ENCODE results near the gene PAPLN.

Gene PAPLN

GRCh38 chr14:73245480-73246325, 8.4 kb downstream of the PAPLN start:
- DNase-seq (ENCODE audit: low read depth in 2 of 2), result peak in 1 of 2 donors; percentile 16

- no peak for DNase-seq (ENCODE audit: low read depth in 2 of 2)
Measured at GRCh38 chr14:73246387-73247150, 9.3 kb downstream of the PAPLN start.

- DNase-seq (ENCODE audit: low read depth in 2 of 2), result no peak
Measured at GRCh38 chr14:73248108-73248868, 11.0 kb downstream of the PAPLN start.

- no peak for DNase-seq (ENCODE audit: low read depth in 2 of 2)
Measured at GRCh38 chr14:73249108-73249507, 11.8 kb downstream of the PAPLN start.

- no peak for DNase-seq (ENCODE audit: low read depth in 2 of 2)
Measured at GRCh38 chr14:73249564-73250316, 12.4 kb downstream of the PAPLN start.

- no peak for DNase-seq (ENCODE audit: low read depth in 2 of 2)
Measured at GRCh38 chr14:73250317-73250713, 13.0 kb downstream of the PAPLN start.

- no peak for DNase-seq (ENCODE audit: low read depth in 2 of 2)
Measured at GRCh38 chr14:73250781-73251500, 13.6 kb downstream of the PAPLN start.

- DNase-seq (ENCODE audit: low read depth in 2 of 2), result no peak
Measured at GRCh38 chr14:73251516-73252215, 14.4 kb downstream of the PAPLN start.

- no peak for DNase-seq (ENCODE audit: low read depth in 2 of 2)
Measured at GRCh38 chr14:73252491-73253322, 15.4 kb downstream of the PAPLN start.

GRCh38 chr14:73253323-73253610, 16.0 kb downstream of the PAPLN start:
- DNase-seq (ENCODE audit: low read depth in 2 of 2), result no peak

- no peak for DNase-seq (ENCODE audit: low read depth in 2 of 2)
Measured at GRCh38 chr14:73253721-73254120, 16.4 kb downstream of the PAPLN start.

- no peak for DNase-seq (ENCODE audit: low read depth in 2 of 2)
Measured at GRCh38 chr14:73254247-73255004, 17.1 kb downstream of the PAPLN start.

GRCh38 chr14:73255005-73255400, 17.7 kb downstream of the PAPLN start:
- DNase-seq (ENCODE audit: low read depth in 2 of 2), result no peak

- DNase-seq (ENCODE audit: low read depth in 2 of 2), result no peak
Measured at GRCh38 chr14:73255693-73256225, 18.5 kb downstream of the PAPLN start.

- DNase-seq (ENCODE audit: low read depth in 2 of 2), result no peak
Measured at GRCh38 chr14:73258076-73258475, 20.8 kb downstream of the PAPLN start.

GRCh38 chr14:73258845-73259611, 21.7 kb downstream of the PAPLN start:
- DNase-seq (ENCODE audit: low read depth in 2 of 2), result no peak

- no peak for DNase-seq (ENCODE audit: low read depth in 2 of 2)
Measured at GRCh38 chr14:73259837-73260236, 22.5 kb downstream of the PAPLN start.

- no peak for DNase-seq (ENCODE audit: low read depth in 2 of 2)
Measured at GRCh38 chr14:73260574-73260973, 23.3 kb downstream of the PAPLN start.

Measured in stimulated activated CD8-positive, alpha-beta memory T cell treated with anti-CD3 and anti-CD28 coated beads, Interleukin-7, amount 100 ng/mL, for 1 hour (primary cell).